ENCODE measurements around the gene DDX39B.

GRCh38 chr6:31532644-31533454 lies 9.0 kb downstream of the DDX39B start:
- TF ChIP-seq CTCF (IDR thresholded peaks at IDR 0.05; ENCODE audit: low read depth, low read length, poor library complexity, severe bottlenecking) (no peak), EZH2phosphoT487 (IDR thresholded peaks at IDR 0.05; ENCODE audit: borderline replicate concordance, low read length) (no peak)

All from DOHH2 (cell line).